GM19397 (cell line): ENCODE results near the gene MIDN.
"Not testable (repeated sequence)": the region's sequence is repeated elsewhere in the genome, so short reads cannot be mapped to it uniquely, and the experiment has no call there.

Source experiments
- ATAC-seq: cut with Tn5 transposase; IDR thresholded peaks from one replicate; pipeline ENCODE4 v1.9.1; 2021; ENCODE audit warnings: mild to moderate bottlenecking, moderate library complexity; ENCODE audit not compliant: unreplicated experiment

The MIDN gene

DNA sequence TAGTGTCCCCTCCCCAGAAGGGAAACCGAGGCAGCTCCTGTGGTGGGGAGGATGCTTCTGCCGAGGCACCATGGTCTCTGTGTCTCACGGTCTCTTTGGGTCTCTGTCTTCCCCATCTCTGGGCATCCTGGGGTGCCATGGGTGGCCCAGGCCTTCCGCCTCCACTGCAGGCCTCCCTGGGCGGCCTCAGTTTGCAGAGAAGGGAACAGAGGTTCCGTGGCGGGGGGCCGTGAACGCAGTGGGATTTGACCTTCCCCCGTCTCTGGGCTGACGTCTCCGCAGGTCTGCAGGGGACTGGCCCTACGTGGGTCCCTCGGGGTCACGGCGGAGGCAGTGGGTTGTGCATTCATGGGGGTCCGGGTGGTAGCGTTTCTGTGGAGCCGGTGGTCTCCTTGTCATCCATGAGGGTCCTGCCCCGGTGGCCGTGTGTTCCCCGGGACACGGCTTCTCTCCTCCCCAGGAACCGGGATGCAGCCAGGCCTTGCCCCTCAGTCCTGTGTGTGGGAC lies 41.9 kb downstream of the MIDN start:
- ATAC-seq = no peak

- no peak for ATAC-seq
Measured at GRCh38 chr19:1290703-1291651, 42.6 kb downstream of the MIDN start.

DNA sequence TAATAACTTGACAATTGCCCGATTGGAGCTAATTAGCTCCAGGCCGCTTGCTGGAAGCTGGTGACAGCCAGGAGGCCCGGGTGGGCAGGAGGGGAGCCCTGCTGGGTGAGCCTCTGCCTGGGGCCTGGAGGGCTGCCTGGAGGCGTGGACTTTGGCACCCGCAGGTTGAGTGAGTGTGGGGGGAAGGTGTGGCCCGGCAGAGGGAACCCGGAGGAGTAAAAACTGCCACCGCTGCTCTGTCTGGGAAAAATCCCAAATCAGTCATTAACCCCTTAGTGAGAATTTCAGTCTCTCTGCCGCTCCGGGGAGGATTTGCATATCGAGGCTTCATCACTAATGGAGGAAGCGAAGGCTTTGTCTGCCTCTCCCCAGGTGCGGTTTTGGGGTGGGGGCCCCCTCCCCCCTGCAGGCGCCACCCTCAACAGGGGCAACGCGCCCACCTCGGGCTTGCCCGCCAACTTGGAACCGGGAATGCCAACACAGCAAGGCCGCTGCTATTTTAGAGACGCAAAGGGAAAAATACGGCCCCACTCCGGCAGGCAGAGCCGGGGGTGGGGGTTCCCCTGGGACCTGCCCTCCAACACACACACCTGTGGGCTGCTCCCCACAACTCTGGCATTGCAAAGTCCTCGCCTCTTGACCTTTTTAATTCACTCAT lies 43.5 kb downstream of the MIDN start:
- ATAC-seq = no peak

DNA sequence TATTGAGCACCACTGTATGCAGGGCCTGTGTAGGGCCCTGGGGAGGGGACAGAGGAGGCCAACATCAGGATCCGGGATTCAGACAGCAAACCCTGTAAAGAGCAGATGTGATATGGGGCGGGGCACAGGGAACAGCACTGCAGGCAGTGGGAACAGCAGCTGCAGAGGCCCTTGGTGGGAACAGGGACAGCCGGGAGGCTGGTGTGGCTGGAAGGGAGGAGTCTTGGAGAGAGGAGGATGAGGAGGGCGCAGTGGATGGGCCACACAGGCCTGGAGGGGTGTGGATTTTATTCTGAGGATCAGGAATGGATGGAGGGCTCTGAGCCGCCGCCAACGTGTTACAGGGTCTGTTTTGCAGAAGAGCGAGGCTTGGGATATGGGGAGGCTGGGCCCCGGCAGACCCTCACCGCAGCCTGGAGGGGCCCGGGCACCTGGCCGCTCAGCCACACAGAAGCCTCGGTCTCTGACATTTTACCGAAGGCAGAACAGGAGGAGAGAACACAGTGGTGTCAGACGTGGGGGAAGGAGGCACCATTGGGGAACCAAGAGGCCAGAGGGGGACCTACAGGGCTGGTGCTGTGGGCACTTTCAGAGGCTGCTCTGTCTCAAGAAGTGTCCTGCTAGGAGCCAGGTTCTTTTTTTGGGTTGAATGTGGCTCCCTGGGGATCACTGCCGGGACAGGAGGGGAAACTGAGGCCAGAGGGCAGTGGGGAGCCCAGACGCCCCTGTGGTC lies 44.2 kb downstream of the MIDN start:
- no peak for ATAC-seq

DNA sequence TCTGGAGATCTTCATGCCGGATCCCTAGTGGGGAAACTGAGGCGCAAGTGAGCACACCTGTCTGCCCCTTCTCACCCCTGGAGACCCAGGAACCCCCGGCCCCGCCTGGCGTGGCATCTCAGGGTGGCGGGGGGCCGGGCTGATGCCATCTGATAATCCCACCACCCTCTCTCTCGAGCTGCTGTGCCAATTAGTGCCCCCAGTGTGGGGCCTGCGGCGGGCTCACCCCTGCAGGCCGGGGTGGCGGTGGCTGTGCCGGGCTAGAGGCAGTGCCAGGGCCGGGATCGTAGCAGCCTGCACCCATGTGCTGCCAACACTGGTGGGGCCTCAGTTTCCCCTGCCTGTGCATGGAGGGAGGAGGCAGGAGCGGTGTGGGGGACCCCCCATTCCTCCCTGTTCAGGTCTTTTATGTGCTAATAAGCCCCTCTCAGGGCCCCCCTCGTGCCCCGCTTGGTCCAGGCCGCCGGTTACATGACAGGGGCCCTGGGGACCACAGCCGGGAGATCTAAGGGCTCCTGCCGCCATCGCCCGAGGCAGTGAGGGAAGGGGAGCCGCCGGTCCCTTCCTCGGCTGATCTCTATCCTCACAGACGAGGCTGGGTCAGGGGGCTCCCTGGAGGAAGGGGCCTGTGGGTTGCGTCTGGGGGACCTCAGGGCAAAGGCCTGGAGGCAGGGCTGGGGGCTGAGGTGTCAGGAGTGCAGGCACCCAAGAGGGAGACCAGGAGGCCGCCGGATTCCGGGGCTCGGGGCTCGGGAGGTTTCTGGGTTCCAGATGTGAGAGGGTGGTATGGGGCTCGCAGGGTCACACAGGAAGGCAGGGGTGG lies 45.6 kb downstream of the MIDN start:
- no peak for ATAC-seq

DNA sequence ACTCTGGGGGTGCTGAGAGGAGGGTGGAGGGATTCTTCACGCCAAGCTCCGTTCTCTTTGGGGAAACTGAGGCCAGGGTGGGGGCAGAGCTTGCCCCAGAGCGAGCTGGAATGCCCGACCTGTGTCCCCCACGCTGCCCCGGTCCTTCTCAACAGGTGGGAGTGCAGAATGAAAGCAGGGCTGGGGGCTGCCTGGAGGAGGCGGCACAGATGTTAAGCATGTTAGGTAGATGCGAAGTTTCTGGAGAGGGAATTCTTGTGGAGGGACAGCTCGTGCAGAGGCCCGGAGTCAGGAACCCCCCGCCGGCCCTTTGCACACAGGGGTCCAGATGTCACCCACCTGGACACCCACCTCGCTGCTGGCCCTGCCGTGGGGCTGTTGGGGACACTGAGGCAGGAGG lies 46.3 kb downstream of the MIDN start:
- no peak for ATAC-seq

DNA sequence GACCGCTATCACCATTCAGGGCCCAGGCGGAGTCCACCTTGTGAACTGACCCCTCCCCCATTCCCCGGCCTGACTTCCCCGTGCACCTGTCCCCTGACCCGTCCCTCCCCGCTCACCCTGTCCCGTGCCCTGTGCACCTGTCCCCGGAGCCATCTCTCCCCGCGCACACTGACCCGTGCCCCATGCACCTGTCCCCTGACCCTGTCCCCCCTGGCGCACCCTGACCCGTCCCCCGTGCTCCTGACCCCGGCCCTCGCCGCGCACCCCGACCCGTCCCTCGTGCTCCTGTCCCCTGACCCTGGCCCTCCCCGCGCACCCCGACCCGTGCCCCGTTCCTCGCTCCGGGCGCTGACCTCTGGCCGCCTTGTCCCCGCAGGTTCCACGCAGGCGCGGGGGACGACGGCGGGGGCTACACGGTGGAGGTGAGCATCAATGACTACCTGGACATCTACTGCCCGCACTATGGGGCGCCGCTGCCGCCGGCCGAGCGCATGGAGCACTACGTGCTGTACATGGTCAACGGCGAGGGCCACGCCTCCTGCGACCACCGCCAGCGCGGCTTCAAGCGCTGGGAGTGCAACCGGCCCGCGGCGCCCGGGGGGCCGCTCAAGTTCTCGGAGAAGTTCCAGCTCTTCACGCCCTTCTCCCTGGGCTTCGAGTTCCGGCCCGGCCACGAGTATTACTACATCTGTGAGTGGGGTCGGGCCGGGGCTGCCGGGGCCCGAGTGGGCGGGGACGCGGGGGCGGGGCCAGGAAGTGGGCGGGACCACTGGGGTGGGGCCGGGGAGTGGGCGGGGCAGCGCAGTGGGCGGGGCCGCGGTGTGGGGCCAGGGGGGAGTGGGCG lies 47.0 kb downstream of the MIDN start:
- ATAC-seq = no peak

- ATAC-seq = no peak
Measured at GRCh38 chr19:1296078-1296477, 47.7 kb downstream of the MIDN start.

- ATAC-seq = no peak
Measured at GRCh38 chr19:1296575-1297271, 48.3 kb downstream of the MIDN start.

GRCh38 chr19:1298235-1298634 lies 49.9 kb downstream of the MIDN start:
- ATAC-seq = no peak

DNA sequence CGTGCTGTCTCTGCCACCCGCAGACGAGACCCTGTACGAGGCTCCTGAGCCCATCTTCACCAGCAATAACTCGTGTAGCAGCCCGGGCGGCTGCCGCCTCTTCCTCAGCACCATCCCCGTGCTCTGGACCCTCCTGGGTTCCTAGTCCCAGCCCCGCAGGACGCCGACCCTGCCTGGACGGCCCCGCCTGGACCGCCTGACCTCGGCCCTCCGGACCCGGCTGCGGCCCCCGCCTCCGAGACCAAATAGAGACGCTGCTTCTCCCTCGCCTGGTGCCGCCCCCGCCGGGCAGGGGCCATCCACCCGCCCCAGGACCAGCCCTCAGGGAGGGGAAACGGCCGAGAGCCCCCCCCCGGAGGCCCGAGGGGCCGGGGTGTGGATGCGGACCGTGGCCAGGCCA lies 51.4 kb downstream of the MIDN start:
- no peak for ATAC-seq

GRCh38 chr19:1300744-1301490 lies 52.5 kb downstream of the MIDN start:
- no peak for ATAC-seq

- no peak for ATAC-seq
Measured at GRCh38 chr19:1302533-1303239, 54.3 kb downstream of the MIDN start.

GRCh38 chr19:1304197-1304924 lies 56.0 kb downstream of the MIDN start:
- ATAC-seq = no peak

- ATAC-seq = not testable (repeated sequence)
Measured at GRCh38 chr19:1305354-1305753, 57.0 kb downstream of the MIDN start.

- ATAC-seq = no peak
Measured at GRCh38 chr19:1307320-1307719, 58.9 kb downstream of the MIDN start.

GRCh38 chr19:1307755-1308303 lies 59.4 kb downstream of the MIDN start:
- ATAC-seq = no peak
